Stimulated activated CD4-positive, alpha-beta T cell treated with anti-CD3 and anti-CD28 coated beads, Interleukin-12 subunit alpha, Interleukin-12 subunit beta, amount 100 ng/mL, for 24 hours (primary cell): ENCODE measurements around the gene PDE3B.
"Not testable (repeated sequence)": the region's sequence is repeated elsewhere in the genome, so short reads cannot be mapped to it uniquely, and the experiment has no call there.

Source experiments
- DNase-seq, 2 experiments: peaks; one replicate each; pipeline ENCODE4 v3.0.0-alpha.2; 2020; ENCODE audit warnings: low read depth in 2 of 2

The PDE3B gene

DNA sequence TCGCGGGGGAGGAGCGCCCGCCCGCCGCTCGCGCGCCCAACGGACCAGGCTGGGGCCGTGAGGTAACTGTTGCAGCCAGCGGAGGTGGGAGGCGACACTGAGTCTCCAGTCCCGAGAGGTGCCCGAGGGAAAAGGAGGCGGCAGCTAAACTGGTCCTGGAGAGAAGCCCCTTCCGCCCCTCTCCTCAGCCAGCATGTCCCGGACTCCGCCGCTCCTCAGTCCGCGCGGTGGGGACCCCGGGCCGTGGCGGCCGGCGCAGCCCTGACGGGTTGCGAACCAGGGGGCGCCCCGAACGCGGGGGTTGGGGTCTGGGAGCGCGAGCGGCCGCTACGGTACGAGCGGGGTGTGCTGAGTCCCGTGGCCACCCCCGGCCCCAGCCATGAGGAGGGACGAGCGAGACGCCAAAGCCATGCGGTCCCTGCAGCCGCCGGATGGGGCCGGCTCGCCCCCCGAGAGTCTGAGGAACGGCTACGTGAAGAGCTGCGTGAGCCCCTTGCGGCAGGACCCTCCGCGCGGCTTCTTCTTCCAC is at the start of gene PDE3B:
PDE3B (plus strand) TSS at position 108 of the 529 bp plus-strand sequence; CDS start at position 380, 272 bp downstream.
- peak; percentile 52 to 72 for DNase-seq

DNA sequence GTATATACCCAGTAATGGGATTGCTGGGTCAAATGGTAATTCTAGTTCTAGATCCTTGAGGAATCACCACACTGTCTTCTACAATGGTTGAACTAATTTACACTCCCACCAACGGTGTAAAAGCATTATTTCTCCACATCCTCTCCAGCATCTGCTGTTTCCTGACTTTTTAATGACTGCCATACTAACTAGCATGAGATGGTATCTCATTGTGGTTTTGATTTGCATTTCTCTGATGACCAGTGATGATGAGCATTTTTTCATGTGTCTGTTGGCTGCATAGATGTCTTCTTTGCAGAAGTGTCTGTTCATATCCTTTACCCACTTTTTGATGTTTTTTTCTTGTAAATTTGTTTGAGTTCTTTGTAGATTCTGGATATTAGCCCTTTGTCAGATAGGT is 48.3 kb upstream of the PDE3B start:
- not testable (repeated sequence) for DNase-seq

- no peak for DNase-seq
Observed at GRCh38 chr11:14607713-14608112, 35.9 kb upstream of the PDE3B start.

DNA sequence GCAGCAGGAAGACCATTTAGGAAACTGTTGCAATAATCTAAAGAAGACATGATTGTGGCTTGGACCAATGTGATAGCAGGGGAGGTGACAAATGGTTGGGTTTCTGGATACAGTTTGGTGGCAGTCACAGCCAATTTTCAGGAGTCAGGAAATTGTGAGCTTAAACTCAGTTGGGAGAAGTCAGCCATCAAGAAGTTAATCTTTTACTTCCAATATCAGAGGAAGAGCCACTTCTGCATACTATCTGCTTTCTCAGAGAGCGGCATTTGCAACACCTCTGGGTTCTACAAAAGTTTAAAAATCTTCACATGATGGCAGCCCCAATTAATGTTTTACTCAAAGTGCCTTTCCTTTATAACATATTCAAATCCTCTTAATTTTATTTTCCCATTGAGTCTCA is 33.7 kb upstream of the PDE3B start:
- no peak for DNase-seq

- no peak for DNase-seq
Observed at GRCh38 chr11:14611939-14612338, 31.7 kb upstream of the PDE3B start.

DNA sequence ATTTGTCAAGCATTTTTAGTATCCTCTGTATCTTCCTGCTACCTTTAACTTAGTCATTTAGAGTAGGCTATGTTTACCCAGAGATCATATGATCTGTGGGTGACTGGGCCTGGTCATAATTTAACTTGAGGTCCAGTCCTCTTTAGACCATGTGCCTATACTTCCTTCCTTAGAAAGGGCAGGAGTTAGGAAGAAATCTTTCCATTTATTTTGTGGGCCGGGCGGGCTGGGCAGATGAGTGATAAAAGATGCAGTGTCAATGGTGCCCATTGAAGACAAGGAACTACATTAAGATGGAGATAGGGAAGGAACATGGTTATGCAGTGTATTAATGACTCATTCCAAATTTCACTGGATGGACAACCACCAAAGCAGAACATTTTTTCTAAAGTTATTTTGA is 30.9 kb upstream of the PDE3B start:
- no peak for DNase-seq

- no peak for DNase-seq
Observed at GRCh38 chr11:14614091-14614622, 29.4 kb upstream of the PDE3B start.

DNA sequence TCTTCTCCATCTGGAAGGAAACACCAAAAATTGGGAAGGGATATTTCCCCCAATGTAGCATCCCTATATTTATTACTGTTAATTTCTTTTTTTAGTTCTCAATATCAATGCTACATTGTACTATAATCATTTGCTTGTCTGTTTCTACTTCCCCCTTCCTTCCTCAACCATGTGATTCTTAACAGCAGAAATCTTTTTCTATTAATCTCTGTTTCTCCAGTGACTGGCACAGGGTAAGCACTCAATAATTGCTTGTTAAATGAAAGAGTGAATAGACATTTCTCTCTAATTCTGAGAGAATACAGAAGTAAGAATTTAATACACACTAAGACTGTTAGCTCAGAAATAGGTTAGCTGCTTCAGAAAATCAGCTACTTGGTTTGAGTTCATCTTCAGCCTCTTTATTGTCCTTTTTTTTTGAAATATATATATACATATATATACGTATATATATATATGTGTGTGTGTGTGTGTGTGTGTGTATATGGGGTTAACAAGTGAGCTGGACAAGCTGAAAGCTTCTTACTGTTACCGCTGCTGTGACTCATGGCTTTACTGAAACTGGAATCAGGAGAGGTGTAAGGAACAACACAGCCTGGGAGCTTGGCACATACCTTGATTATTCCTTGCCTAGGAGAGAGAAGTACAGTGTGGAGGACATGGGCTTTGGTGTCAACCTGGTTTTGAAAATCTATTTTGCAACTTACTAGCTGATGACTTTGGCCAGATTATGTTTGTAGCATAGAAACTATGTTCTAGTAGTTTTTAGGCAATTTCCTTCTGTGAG is 26.2 kb upstream of the PDE3B start:
- no peak for DNase-seq

DNA sequence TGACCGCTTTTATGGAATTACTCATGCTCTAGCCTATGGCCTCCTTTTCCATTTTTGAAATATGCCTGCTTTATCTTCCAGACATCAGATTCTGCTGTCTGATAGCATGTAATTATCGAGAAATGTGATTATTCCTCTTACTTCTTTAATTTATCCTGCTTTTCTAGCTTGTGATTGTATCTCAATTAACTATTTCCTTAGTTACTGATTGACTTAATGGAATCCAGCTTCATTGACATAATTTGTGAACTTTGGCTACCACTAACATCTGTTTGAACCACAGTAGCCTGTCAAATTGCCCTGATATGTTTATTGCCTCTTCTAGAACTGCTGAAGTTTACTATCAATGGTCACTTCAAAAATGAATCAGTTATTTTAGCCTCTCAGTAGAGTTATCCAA is 25.5 kb upstream of the PDE3B start:
- DNase-seq = no peak

GRCh38 chr11:14619603-14620531 is 23.7 kb upstream of the PDE3B start:
- DNase-seq = no peak

- DNase-seq = no peak
Observed at GRCh38 chr11:14622223-14622954, 21.2 kb upstream of the PDE3B start.

- DNase-seq = no peak
Observed at GRCh38 chr11:14623036-14623435, 20.6 kb upstream of the PDE3B start.

- DNase-seq = no peak
Observed at GRCh38 chr11:14625586-14626205, 17.9 kb upstream of the PDE3B start.

DNA sequence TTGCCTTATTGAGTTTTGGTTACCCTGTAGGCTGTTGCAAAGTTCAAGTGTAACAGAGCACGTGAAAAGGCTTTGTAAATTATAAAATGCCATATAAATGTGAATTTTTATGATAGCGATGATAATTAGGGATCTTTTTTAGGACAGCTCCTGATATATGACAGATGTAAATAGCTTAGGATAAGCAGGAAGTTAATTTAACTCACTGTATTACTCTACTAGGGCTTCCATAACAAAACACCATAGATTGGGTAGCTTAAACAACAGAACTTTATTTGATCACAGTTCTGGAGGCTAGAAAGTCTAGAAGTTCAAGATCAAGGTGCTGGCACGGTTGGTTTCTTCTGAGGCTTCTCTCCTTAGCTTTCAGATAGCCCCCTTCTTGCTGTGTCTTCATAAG is 17.0 kb upstream of the PDE3B start:
- DNase-seq = no peak

DNA sequence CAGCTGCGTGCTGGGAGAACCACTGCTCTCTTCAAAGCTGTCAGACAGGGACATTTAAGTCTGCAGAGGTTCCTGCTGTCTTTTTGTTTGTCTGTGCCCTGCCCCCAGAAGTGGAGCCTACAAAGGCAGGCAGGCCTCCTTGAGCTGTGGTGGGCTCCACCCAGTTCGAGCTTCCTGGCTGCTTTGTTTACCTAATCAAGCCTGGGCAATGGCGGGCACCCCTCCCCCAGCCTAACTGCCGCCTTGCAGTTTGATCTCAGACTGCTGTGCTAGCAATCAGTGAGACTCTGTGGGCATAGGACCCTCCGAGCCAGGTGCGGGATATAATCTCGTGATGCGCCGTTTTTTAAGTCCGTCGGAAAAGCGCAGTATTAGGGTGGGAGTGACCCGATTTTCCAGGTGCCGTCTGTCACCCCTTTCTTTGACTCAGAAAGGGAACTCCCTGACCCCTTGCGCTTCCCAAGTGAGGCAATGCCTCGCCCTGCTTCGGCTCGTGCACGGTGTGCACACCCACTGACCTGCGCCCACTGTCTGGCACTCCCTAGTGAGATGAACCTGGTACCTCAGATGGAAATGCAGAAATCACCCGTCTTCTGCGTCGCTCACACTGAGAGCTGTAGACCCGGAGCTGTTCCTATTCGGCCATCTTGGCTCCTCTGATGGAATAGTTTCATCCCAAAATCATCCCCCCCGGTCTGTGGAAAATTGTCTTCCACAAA is 9.9 kb upstream of the PDE3B start:
- not testable (repeated sequence) for DNase-seq

GRCh38 chr11:14634813-14635212 is 8.8 kb upstream of the PDE3B start:
- DNase-seq = no peak

GRCh38 chr11:14635546-14635945 is 8.1 kb upstream of the PDE3B start:
- no peak for DNase-seq

- DNase-seq = no peak
Observed at GRCh38 chr11:14636119-14636518, 7.5 kb upstream of the PDE3B start.

GRCh38 chr11:14637868-14638409 is 5.7 kb upstream of the PDE3B start:
- DNase-seq = no peak

GRCh38 chr11:14638561-14638960 is 5.0 kb upstream of the PDE3B start:
- no peak for DNase-seq
